Large intestine (tissue), 12 donors: ENCODE measurements around the gene PHF21A. TPM values are rescaled to one million over a fixed set of nuclear protein-coding genes. Genes with fewer than 3 reads are reported as not detected.
A peak's percentile ranks its signal among the peaks of the same experiment; 100 is the strongest.

Experiments
- DNase-seq, 2 donors: peaks; one replicate each; pipeline versions ENCODE4 v3.0.0 to v3.0.0-alpha.2; 2013
- H3K27ac ChIP-seq: one replicate; pipeline ENCODE4 v1.5.1; 2013; ENCODE audit warnings: low read length
- H3K27me3 ChIP-seq: 2 replicates; pipeline ENCODE4 v1.6.1; 2013; ENCODE audit warnings: low read length; ENCODE audit not compliant: control insufficient read depth, insufficient read depth
- H3K36me3 ChIP-seq: 2 replicates; pipeline ENCODE4 v1.6.1; 2013; ENCODE audit warnings: low read length; ENCODE audit not compliant: control insufficient read depth, insufficient read depth
- H3K4me1 ChIP-seq: one replicate; pipeline ENCODE4 v1.6.1; 2013; ENCODE audit warnings: low read length; ENCODE audit not compliant: control insufficient read depth, insufficient read depth
- H3K4me3 ChIP-seq: one replicate; pipeline ENCODE4 v1.5.1; 2013; ENCODE audit warnings: low read length
- H3K9me3 ChIP-seq: one replicate; pipeline ENCODE4 v1.6.1; 2013; ENCODE audit warnings: mild to moderate bottlenecking, low read depth, low read length, moderate library complexity; ENCODE audit not compliant: control insufficient read depth
- WGBS: methylation state at CpG from one replicate; pipeline ENCODE4 v1.1.5; 2013; ENCODE audit warnings: low lambda C conversion rate; ENCODE audit not compliant: insufficient coverage; 5-methylcytosine and 5-hydroxymethylcytosine counted together
- long read RNA-seq, 11 donors: transcript quantifications; one replicate each; lab custom pipeline, GENCODE V29; 2026
- polyA plus RNA-seq: library from polyadenylated mRNA; unstranded; fragments of 120-200 nt; gene quantifications from one replicate; pipeline ENCODE4 v1.2.1, GENCODE V29; 2013

PHF21A gene
- polyA plus RNA-seq: 25.6 TPM
- long read RNA-seq, donor 1: 0 reads
- long read RNA-seq, donor 2, partial matches to known transcripts: 10 of 10 reads
- long read RNA-seq, donor 2, other reads (novel, unspliced or antisense): 0 of 10 reads
- long read RNA-seq, donor 3: 0 reads
- long read RNA-seq, donor 4: 0 reads
- long read RNA-seq, donor 5: 0 reads
- long read RNA-seq, donor 6: 0 reads
- long read RNA-seq, donor 7, partial matches to known transcripts: 0 of 1 reads
- long read RNA-seq, donor 7, other reads (novel, unspliced or antisense): 0 of 1 reads
- long read RNA-seq, donor 8, partial matches to known transcripts: 0 of 1 reads
- long read RNA-seq, donor 8, other reads (novel, unspliced or antisense): 0 of 1 reads
- long read RNA-seq, donor 9: 0 reads
- long read RNA-seq, donor 10, partial matches to known transcripts: 5 of 6 reads
- long read RNA-seq, donor 10, other reads (novel, unspliced or antisense): 0 of 6 reads
- long read RNA-seq, donor 11: 0 reads

DNA sequence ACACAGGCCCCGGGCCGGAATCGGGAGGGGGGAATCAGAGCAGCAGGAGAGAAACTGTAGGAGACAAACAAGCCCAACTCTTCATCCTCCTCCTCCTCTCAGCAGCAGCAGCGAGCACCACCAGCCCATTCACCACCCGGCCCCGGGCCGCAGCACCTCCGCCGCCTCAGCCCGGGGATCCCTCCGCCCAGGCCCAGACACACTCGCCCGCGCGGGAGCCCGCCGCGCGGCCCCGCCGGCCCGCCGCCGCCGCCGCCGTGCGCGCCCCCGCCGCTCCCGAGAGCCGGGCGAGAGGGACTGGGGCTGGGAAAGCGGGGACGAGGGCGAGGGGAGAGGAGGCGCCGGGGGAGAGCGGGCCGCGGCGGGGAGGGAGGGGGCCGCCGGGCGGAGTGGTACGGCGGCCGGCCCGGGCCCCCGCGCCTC is at the start of gene PHF21A:
PHF21A (minus strand) TSS at position 154 of the 423 bp plus-strand sequence. CDS start 37,235 bp downstream, outside the sequence.
- WGBS: no CpG with 5 or more reads among the region's 52 CpGs
- H3K4me3 ChIP-seq: peak within 1 kb of the TSS; percentile 66
- H3K27me3 ChIP-seq: no peaks in the 10 kb centered on the region
- no peaks in the 10 kb centered on the region for H3K36me3 ChIP-seq
- peak within 1 kb of the TSS; percentile 98 for H3K27ac ChIP-seq
- H3K4me1 ChIP-seq: no peaks in the 10 kb centered on the region
- DNase-seq: peak; percentile 89 to 96
- H3K9me3 ChIP-seq: no peaks in the 10 kb centered on the region

DNA sequence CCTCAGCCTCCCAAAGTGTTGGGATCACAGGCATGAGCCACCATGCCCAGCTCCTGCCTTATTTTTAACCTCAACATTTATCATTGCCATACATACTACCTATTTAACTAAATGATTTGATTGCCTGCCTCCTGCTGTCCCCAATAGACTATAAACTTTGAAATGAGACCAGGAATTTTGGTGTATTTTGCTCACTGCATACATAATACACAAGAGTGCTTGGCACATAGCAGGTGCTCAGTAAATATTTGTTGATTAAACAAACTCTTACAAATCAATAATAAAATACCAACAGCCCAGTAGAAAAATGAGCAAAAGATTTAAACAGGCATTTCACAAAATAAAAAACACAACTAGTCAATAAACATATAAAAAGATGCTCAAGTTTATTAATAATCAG is 49.5 kb upstream of the PHF21A start:
- no peak for DNase-seq
- no peaks in the 10 kb centered on the region for H3K4me1 ChIP-seq

DNA sequence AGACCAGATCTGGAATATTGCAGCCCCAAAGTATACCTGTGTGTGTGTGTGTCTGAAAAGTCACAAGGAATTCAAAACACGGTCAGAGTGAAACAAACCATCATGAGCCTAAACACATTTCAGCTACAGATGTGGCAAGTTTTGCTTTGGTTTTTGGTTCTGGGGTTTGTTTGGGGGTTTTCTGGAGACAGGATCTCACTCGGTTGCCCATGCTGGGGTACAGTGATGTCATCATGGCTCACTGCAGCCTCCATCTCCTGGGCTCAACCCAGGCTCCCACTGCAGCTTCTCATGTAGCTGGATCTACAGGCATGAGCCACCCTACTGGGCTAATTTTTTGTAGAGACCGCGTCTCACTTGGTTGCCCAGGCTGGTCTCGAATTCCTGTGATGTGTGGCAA is 41.4 kb upstream of the PHF21A start:
- DNase-seq: no peak
- H3K27me3 ChIP-seq: peaks cover 10% of the 10 kb centered on the region
- H3K4me1 ChIP-seq: peaks cover 7% of the 10 kb centered on the region
- H3K9me3 ChIP-seq: no peaks in the 10 kb centered on the region
- H3K27ac ChIP-seq: no peak overlapping the region
- H3K4me3 ChIP-seq: no peak overlapping the region
- no peaks in the 10 kb centered on the region for H3K36me3 ChIP-seq
- no CpG with 5 or more reads among the region's 5 CpGs for WGBS

More for the DNA sequence above, 49.5 kb upstream of the PHF21A start:
- Histone ChIP-seq H3K27me3 (no peaks in the 10 kb centered on the region), H3K4me3 (no peak overlapping the region), H3K27ac (no peak overlapping the region), H3K36me3 (no peaks in the 10 kb centered on the region), H3K9me3 (no peaks in the 10 kb centered on the region)

DNA sequence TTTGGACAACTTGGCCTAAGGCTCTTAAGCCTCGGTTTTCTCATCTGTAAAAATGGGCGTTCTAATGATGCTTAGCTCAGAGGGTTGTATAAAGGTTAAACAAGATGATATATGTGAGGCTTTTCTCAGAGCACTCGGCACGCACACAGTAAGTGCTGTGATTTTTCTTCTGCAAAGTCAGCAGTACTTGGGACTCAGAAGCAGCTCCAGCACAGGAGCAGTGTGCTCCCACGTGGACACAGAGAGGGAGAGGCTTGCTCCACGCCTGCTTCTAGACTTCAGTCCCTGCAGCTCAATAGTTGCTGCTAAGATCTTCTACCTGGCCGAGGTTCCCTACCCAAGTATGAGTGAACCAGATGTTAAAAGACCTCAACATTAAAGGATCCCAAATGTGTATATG is 39.9 kb upstream of the PHF21A start:
- Histone ChIP-seq H3K27ac (no peak overlapping the region), H3K4me3 (no peak overlapping the region), H3K36me3 (no peaks in the 10 kb centered on the region), H3K4me1 (peaks cover 7% of the 10 kb centered on the region), H3K9me3 (no peaks in the 10 kb centered on the region), H3K27me3 (peaks cover 10% of the 10 kb centered on the region)
- peak in 1 of 2 donors; percentile 19 for DNase-seq
- 80% methylated on average over 2 of the region's 7 CpGs for whole genome bisulfite sequencing

DNA sequence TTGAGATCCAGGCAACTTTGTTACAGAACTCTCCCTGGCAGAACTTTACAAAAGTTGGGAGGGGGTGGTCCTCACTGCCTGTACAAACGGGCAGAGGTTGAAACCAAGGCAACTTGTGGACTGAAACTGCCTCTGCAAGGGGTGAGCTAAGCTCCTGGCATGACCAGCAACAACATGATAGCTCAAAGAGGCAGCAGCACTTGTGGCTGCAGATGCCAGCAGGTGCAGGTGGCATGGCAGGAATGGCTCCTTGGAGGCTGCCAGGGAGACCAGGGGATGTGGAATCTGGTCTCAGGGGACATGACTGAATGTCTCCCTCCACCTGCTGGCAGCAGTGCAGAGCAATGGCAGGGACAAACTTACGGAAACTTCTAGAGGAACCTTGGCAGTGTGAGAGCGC is 38.8 kb upstream of the PHF21A start:
- peaks cover 10% of the 10 kb centered on the region for H3K27me3 ChIP-seq
- DNase-seq: peak in 1 of 2 donors; percentile 38

DNA sequence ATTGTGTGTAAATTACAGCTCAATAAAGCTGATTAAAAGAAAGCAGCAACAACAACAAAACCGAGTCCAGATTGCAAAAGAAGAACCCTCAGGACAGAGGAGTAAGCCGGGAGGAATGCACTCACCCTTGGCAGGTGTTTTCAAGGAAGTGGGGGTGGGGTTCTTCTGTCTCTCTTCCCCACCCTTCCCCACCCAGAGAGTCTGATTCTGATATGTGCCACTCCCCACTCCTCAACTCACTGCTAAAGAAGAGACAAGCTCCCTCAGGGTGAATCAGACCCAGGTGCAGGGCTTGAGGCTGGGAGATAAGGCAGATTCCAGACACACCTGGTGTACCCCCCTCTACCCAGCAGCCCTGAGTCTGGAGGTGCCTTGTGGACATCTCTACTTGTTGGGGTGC is 38.4 kb upstream of the PHF21A start:
- no peak overlapping the region for H3K4me3 ChIP-seq
- DNase-seq: peak; percentile 50 to 70
- no peaks in the 10 kb centered on the region for H3K9me3 ChIP-seq
- WGBS: no CpG with 5 or more reads among the region's 2 CpGs
- H3K4me1 ChIP-seq: peaks cover 7% of the 10 kb centered on the region
- H3K27me3 ChIP-seq: peaks cover 6% of the 10 kb centered on the region
- no peaks in the 10 kb centered on the region for H3K36me3 ChIP-seq
- H3K27ac ChIP-seq: no peak overlapping the region

More for the DNA sequence above, 38.8 kb upstream of the PHF21A start:
- no peaks in the 10 kb centered on the region for H3K36me3 ChIP-seq
- no peak overlapping the region for H3K27ac ChIP-seq
- peaks cover 7% of the 10 kb centered on the region for H3K4me1 ChIP-seq
- no peaks in the 10 kb centered on the region for H3K9me3 ChIP-seq
- no CpG with 5 or more reads among the region's 3 CpGs for WGBS
- H3K4me3 ChIP-seq: no peak overlapping the region

DNA sequence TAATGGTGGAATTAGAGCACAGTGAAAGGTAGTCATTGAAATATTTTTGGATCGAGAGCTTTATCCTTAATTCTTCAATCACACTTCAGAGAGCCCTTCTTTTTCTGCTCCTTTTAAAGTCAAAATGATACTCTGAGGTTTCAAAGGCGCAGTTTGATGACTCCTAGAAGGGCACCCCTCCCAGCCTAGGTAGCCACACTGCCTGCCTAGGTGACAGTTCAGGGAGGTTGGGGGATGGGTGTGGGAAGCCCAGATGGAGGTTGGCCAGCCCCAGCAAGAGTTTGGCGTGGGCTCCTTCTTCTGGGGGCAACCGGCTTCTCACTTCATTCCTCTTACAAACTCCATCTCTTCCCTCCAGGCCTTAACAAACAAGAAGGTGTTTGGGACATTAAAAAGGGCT is 28.6 kb upstream of the PHF21A start:
- no peak for DNase-seq
- Histone ChIP-seq H3K27me3 (peaks cover 12% of the 10 kb centered on the region), H3K36me3 (no peaks in the 10 kb centered on the region), H3K4me1 (no peaks in the 10 kb centered on the region), H3K4me3 (no peak overlapping the region), H3K9me3 (no peaks in the 10 kb centered on the region), H3K27ac (no peak overlapping the region)
- no CpG with 5 or more reads among the region's 4 CpGs for WGBS

DNA sequence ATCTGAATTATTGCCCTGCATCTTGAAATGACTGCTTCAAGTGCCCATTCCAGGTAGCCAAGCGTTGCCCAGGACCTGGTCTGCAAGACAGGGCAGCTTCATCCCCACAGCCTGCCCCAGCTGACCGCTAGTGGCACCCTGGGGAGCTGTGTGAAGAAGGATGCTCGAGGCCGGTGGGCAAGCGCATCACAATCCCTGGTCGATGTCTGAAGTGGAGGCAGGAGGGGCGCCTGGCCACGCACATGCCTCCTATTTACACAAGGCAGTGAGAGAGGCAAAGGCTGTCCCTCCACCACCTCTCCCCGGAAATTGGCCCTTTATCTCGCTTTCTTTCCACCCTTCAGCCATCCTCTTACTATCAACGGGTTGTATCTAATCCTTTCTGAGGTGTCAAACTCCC is 28.1 kb upstream of the PHF21A start:
- DNase-seq: no peak
- Histone ChIP-seq H3K9me3 (no peaks in the 10 kb centered on the region), H3K27me3 (peaks cover 12% of the 10 kb centered on the region), H3K36me3 (no peaks in the 10 kb centered on the region), H3K4me1 (no peaks in the 10 kb centered on the region), H3K27ac (no peak overlapping the region), H3K4me3 (no peak overlapping the region)
- 20% methylated on average over 1 of the region's 11 CpGs for WGBS

DNA sequence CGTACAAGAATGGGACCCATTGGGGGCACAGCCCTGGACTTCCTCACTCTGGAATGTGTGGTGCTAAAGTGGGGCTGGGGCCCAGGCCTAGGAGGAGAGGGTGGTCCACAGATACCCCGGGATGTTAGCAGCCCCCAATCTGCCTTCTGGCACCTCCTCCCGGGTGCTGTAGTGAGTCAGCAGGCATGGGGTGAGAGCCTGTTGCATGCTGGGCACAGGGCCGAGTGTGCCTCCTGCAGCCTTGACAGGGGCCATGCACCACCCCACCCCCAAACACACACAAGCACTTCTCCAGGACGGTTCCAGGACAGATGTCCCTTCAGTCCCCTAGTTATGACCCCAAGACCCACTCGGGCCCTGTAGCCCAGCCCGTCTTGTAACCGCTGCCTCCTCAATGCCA is 23.5 kb upstream of the PHF21A start:
- no CpG with 5 or more reads among the region's 8 CpGs for WGBS
- no peaks in the 10 kb centered on the region for H3K36me3 ChIP-seq

DNA sequence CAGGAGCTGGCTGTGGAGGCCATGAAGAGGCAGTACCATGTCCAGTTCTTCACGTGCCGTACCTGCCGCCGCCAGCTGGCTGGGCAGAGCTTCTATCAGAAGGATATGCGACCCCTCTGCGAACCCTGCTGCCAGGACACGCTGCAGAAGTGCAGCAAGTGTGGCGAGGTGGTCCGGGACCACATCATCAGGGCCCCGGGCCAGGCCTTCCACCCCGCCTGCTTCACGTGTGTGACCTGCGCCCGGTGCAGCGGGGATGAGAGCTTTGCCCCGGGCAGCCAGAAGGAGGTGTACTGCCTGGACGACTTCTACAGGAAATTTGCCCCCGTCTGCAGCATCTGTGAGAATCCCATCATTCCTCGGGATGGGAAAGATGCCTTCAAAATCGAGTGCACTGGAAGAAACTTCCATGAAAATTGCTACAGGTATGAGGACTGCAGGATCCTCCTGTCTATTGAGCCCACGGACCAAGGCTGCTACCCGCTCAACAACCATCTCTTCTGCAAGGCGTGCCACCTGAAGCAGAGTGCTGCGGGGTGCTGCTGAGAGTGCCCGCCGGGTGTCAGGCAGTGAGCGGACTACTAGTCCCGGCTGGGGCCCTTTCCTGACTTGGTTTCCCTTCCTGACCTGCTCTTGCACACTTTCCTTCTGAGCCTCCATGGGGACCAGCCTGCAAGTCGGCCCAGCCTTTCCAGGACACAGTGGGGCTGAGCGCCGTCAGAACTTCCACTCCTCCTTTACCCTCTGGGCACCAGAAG is 22.0 kb upstream of the PHF21A start:
- Histone ChIP-seq H3K9me3 (no peaks in the 10 kb centered on the region), H3K4me1 (no peaks in the 10 kb centered on the region), H3K27ac (no peak overlapping the region), H3K4me3 (no peak overlapping the region), H3K36me3 (no peaks in the 10 kb centered on the region), H3K27me3 (no peaks in the 10 kb centered on the region)
- no CpG with 5 or more reads among the region's 31 CpGs for WGBS
- DNase-seq: no peak

More for the DNA sequence above, 23.5 kb upstream of the PHF21A start:
- Histone ChIP-seq H3K9me3 (no peaks in the 10 kb centered on the region), H3K4me3 (no peak overlapping the region), H3K4me1 (no peaks in the 10 kb centered on the region), H3K27me3 (peaks cover 7% of the 10 kb centered on the region), H3K27ac (no peak overlapping the region)
- DNase-seq: no peak
